CD4-positive, alpha-beta T cell treated with Interleukin-21 for 1 hour (primary cell): ENCODE results near the gene OTOA.
"Not testable (repeated sequence)": the region's sequence is repeated elsewhere in the genome, so short reads cannot be mapped to it uniquely, and the experiment has no call there.

Source experiments
- DNase-seq: peaks from one replicate; pipeline ENCODE4 v3.0.0-alpha.2; 2020

The OTOA gene

GRCh38 chr16:21683184-21683583, 19.4 kb downstream of the OTOA start:
- DNase-seq, result no peak

- peak; percentile 29 for DNase-seq
Observed at GRCh38 chr16:21684199-21684598, 20.4 kb downstream of the OTOA start.

- no peak for DNase-seq
Observed at GRCh38 chr16:21685034-21685455, 21.3 kb downstream of the OTOA start.

- no peak for DNase-seq
Observed at GRCh38 chr16:21689107-21689506, 25.3 kb downstream of the OTOA start.

- not testable (repeated sequence) for DNase-seq
Observed at GRCh38 chr16:21690967-21691366, 27.2 kb downstream of the OTOA start.

- DNase-seq, result no peak
Observed at GRCh38 chr16:21694609-21695008, 30.8 kb downstream of the OTOA start.

- no peak for DNase-seq
Observed at GRCh38 chr16:21697032-21697431, 33.3 kb downstream of the OTOA start.

- DNase-seq, result no peak
Observed at GRCh38 chr16:21698169-21699032, 34.6 kb downstream of the OTOA start.

GRCh38 chr16:21701271-21701670, 37.5 kb downstream of the OTOA start:
- no peak for DNase-seq

- no peak for DNase-seq
Observed at GRCh38 chr16:21702276-21702675, 38.5 kb downstream of the OTOA start.

GRCh38 chr16:21703156-21703555, 39.4 kb downstream of the OTOA start:
- DNase-seq, result no peak

GRCh38 chr16:21703589-21704174, 39.9 kb downstream of the OTOA start:
- DNase-seq, result no peak

GRCh38 chr16:21704266-21704665, 40.5 kb downstream of the OTOA start:
- DNase-seq, result no peak

- no peak for DNase-seq
Observed at GRCh38 chr16:21704733-21705132, 41.0 kb downstream of the OTOA start.

- peak; percentile 87 for DNase-seq
Observed at GRCh38 chr16:21708533-21709115, 44.9 kb downstream of the OTOA start.

- no peak for DNase-seq
Observed at GRCh38 chr16:21710938-21711337, 47.2 kb downstream of the OTOA start.

GRCh38 chr16:21713549-21714368, 50.0 kb downstream of the OTOA start:
- DNase-seq, result no peak

GRCh38 chr16:21714369-21714618, 50.5 kb downstream of the OTOA start:
- not testable (repeated sequence) for DNase-seq

GRCh38 chr16:21717608-21718007, 53.8 kb downstream of the OTOA start:
- DNase-seq, result no peak

- DNase-seq, result no peak
Observed at GRCh38 chr16:21719283-21719682, 55.5 kb downstream of the OTOA start.

GRCh38 chr16:21720533-21720932, 56.8 kb downstream of the OTOA start:
- DNase-seq, result no peak

GRCh38 chr16:21722771-21723455, 59.1 kb downstream of the OTOA start:
- no peak for DNase-seq

- no peak for DNase-seq
Observed at GRCh38 chr16:21723532-21723931, 59.8 kb downstream of the OTOA start.
